Measurements from ENCODE around the gene MAP2K5.

Gene MAP2K5

GRCh38 chr15:67745073-67746006 lies 202.8 kb downstream of the MAP2K5 start:
- in situ Hi-C loops (cut with HindIII; ENCODE audit: low sequenced_read_pairs), result no loop called here

DNA sequence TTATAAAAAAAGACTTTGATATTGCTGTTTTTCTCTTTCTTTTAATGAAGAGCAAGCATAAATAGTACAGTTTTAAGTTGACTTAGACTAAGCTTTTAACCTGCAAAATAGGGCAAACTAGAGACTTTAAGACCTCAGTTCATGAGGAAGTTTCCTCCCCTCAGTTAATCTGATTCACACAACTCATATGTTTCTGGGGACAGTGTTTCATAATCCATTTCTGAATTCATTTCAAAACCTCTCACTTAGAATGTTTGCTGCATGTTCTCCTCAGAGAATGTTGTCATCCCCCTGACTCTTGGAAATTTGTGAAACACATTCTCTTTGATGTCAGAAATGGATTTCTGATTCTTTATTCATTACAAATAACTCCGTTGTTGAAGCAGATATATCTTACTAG lies 203.5 kb downstream of the MAP2K5 start:
- in situ Hi-C loops (cut with HindIII; ENCODE audit: low sequenced_read_pairs), result no loop called here

DNA sequence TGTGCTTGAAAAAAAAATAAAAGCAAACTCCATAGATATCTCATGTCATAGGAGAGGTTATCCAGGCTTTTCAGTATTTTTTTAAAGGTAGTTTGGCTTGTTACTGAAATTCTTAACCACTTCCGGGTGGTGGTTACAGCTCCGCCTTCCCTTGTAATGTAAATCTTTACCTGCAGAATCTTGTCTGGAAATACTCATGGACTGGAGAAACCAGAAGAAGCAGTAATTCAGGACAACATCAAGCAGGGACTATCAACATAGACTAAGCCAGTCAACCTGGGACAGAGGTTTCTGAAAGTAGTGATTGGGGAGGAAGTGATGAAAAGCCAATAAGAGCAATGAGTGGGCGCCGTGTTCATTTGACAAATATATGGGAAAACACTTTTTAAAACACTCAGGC lies 203.9 kb downstream of the MAP2K5 start:
- in situ Hi-C loops (cut with HindIII; ENCODE audit: low sequenced_read_pairs), result no loop called here

DNA sequence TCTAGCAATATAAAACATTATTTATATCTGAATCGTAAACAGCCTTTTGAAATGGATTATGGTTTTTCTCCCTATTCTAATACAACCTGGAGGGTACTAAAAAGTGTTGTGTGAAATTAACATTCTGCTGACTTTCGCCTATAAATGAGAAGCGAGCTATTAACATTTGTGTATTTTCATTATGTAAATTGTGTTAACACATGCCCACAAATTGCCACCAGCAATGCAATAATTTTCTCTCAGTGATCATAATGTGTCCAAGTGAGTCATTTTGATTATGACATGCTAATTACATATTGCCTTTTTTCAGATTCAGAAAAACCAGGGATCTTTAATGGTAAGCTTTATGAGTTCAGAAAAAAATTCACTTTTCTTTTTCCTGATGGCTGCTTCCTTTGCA lies 205.4 kb downstream of the MAP2K5 start:
- in situ Hi-C loops (cut with HindIII; ENCODE audit: low sequenced_read_pairs), result no loop called here

- in situ Hi-C loops (cut with HindIII; ENCODE audit: low sequenced_read_pairs), result no loop called here
These were observed 207.9 kb downstream of the MAP2K5 start for GRCh38 chr15:67750371-67750770.

- in situ Hi-C loops (cut with HindIII; ENCODE audit: low sequenced_read_pairs), result no loop called here
These were observed 211.4 kb downstream of the MAP2K5 start for GRCh38 chr15:67753891-67754290.

- in situ Hi-C loops (cut with HindIII; ENCODE audit: low sequenced_read_pairs), result no loop called here
These were observed 212.8 kb downstream of the MAP2K5 start for GRCh38 chr15:67755264-67755663.

DNA sequence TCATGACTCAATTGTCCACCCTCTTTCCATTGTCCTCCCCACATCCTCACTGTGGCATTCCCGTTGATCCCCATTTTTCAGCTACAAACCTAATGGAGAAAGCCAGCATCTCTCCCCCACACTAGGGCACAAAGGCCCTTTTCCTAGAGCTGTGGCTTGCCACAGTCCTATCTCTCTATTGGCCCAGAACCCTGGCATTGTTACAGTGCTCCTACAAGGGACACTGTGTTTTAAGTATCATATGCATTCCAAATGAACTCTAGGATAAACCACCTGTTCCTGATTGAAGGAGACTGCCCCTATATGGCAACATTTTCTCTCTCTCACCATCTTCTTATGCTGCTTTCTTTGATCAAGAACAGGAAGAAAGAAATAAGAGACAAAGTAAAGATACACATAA lies 213.4 kb downstream of the MAP2K5 start:
- in situ Hi-C loops (cut with HindIII; ENCODE audit: low sequenced_read_pairs), result no loop called here

- in situ Hi-C loops (cut with HindIII; ENCODE audit: low sequenced_read_pairs), result no loop called here
These were observed 216.3 kb downstream of the MAP2K5 start for GRCh38 chr15:67758619-67759300.

DNA sequence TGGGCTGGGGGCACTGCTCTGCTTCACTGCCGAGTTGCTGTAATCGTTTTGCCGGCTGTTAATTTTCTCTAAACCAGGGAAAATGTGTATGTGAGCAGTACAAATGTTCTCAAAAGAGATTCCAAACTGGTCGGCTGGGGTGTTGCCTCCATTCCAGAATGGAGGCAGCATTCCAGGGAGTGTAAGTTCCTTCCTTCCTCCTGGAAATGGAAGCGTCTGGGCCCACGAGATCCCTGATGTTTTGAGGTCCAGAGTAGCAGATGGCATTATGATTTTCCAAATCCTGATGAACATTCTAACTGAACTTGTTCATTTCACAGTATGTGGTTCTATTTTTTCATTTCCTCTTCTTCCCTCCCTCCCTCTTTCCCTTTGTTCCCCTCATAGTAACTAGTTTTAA lies 218.4 kb downstream of the MAP2K5 start:
- in situ Hi-C loops (cut with HindIII; ENCODE audit: low sequenced_read_pairs), result no loop called here

DNA sequence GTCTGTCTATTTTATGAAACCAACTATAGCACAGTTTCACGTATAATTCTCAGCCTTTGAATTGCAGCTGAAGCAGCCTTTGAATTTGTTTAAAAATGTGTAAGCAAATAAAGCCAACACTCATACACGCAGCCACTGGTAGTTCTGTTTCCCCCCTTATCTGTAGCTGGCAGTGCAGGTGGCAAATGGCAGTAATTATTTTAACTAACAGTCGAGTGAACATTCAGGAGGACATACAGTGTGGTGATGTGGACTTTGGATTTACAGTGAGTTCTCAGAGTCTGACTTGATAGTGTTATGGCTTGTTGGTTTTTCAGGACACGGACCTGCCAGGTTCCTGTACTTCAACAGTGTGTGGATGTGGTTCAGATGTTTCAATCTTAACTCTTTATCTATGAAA lies 218.8 kb downstream of the MAP2K5 start:
- in situ Hi-C loops (cut with HindIII; ENCODE audit: low sequenced_read_pairs), result no loop called here

- in situ Hi-C loops (cut with HindIII; ENCODE audit: low sequenced_read_pairs), result no loop called here
These were observed 220.3 kb downstream of the MAP2K5 start for GRCh38 chr15:67762610-67763368.

DNA sequence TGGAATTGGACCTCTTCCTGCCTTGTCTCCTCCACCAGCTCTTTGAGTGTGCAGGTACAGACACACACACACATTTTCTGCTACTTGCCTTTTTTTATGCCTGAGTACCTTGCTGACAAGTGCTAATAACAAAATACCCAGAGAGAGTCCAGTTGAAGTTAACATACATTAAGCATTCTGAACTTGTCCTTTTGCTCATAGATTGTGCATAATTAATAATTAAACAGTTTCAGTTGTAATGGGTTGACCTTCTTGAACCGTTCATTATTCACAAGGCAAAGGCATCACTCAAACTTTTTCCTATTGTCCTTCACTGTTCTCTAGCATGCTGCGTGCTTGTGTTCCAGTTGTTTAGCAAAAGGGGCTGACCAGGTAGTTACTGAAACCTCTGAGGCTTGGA lies 223.2 kb downstream of the MAP2K5 start:
- in situ Hi-C loops (cut with HindIII; ENCODE audit: low sequenced_read_pairs), result no loop called here

DNA sequence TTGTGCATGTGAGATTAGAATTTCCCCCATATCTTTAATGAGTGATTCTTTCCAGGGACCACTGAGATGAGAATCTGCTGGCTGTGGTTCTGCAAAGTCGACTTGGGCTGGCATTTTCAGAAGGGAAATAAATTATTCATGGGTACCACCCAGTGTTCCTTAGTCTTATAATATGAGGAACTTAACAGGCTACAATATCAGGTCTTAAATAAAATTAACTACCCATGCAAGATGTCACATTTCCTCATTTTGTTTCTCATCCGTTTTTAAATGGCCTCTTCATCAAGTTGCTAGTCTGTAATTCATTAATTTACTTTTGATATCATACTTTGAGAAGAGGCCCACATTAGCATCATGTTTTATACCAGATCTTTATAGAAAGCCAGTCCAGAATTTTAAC lies 224.5 kb downstream of the MAP2K5 start:
- in situ Hi-C loops (cut with HindIII; ENCODE audit: low sequenced_read_pairs), result no loop called here

DNA sequence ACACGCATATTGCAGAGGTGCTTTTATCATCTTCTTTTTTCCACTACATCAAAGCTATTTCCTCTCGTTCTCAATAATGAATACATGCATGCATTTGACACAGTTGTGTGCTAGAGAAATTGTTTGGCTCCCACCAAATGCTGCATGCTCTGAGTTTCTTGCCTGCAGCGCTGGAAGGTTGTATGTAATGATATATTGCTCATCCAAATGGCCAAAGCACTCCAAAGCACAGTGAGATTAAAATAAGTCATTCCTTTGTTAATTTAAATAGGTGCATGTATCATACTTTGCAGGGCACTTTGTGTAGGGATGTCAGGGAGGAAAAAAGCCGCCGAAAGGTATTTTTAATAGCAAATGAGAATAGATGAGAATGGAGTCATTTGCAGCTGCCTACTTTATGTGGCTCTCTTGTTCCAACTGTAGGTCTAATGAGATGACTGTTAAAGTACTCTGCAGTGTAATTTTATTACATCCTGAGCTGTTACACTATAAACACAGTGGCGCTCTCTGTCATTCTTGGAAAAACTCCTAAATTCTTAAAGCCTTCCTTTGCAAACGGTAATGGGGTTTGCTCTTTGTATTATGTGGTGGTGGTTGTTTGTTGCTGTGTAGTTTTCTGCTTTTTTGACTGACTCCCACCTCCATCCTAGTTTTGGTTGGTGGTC lies 225.9 kb downstream of the MAP2K5 start:
- in situ Hi-C loops (cut with HindIII; ENCODE audit: low sequenced_read_pairs), result no loop called here

- in situ Hi-C loops (cut with HindIII; ENCODE audit: low sequenced_read_pairs), result no loop called here
These were observed 227.2 kb downstream of the MAP2K5 start for GRCh38 chr15:67769497-67770357.

DNA sequence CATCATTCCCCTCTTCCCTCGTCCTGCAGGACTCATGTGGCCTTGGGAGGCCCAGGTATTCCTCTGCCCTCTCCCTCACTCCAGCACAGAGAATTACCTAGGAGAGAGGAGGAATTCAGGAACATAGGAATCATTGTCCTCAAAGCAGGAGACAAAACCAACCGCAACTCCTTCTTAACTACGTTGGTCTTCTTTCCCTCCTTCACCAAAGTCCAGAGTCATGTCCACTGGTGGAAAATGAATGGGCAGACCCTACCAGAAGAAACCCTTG lies 227.8 kb downstream of the MAP2K5 start:
- in situ Hi-C loops (cut with HindIII; ENCODE audit: low sequenced_read_pairs), result no loop called here

DNA sequence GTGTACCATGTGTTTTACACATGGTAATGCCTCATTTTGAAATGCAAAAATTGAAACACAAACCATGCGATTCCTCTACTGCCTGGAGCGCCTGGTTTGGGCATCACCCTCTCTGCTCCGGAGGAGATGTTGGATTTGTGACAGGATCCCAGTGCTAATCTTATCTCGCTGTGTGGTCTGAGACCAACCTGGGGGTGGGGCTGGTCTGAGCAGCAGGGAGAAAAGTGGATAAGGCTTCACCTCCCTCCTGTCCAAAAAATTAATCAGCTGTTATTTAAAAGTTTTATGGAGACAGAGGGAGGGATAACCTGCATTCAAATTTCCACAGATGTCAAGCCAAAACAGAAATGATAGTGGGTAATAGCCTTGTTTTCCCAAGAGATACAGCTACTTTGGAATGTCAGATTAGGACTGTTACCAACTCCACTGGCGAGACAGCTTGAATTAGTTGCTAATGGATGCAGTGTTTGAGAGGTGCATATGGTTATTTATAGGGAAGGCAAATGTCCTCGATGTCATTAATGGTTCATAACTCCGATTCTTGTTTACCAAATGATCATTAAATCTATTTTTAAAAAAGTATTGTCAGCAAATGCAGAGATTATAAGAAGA lies 228.8 kb downstream of the MAP2K5 start:
- in situ Hi-C loops (cut with HindIII; ENCODE audit: low sequenced_read_pairs), result no loop called here

GRCh38 chr15:67774626-67775025 lies 232.1 kb downstream of the MAP2K5 start:
- in situ Hi-C loops (cut with HindIII; ENCODE audit: low sequenced_read_pairs), result no loop called here

DNA sequence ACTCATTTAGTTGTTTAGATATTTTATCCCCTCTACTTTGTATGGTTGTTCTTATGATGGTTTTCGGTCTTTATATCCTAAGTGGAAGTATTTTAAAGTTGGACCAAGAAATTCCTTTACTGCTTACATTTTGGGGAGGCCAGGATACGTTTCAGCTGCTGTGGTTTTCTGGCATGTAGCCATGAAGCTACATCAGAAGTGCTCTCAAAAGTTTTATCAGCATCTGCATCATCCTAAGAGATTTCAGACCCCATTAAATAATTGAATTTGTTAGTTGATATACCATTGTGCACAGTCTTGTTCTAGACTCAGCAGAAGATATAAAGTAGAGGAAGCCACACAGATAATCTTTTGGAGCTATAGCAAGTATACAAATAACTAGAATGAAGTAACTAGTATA lies 232.7 kb downstream of the MAP2K5 start:
- in situ Hi-C loops (cut with HindIII; ENCODE audit: low sequenced_read_pairs), result no loop called here

All from DLD1 (cell line).